Vagina (tissue), 2 donors: Measurements from ENCODE around the gene OR52A5.

ENCODE experiments used
- POLR2AphosphoS5 ChIP-seq, 2 donors: sonication (generic); formaldehyde crosslinking; IDR thresholded peaks; one replicate each; pipeline ENCODE4 v1.9.0; 2017; ENCODE audit warnings: antibody characterized with exemption in 2 of 2, mild to moderate bottlenecking in 2 of 2, low read depth in 1 of 2; ENCODE audit not compliant: insufficient read depth in 1 of 2
- TF ChIP-seq, protein P1 (sequence below), 3 experiments: fragments of 450-650 bp in 2 of 3; fragments of 200-600 bp in 1 of 3; sonication (generic) in 1 of 3; IDR thresholded peaks; one replicate each; pipeline ENCODE4 v1.5.1; 2017 to 2019; ENCODE audit warnings: antibody characterized with exemption in 3 of 3, mild to moderate bottlenecking in 2 of 3, moderate library complexity in 2 of 3

DNA sequence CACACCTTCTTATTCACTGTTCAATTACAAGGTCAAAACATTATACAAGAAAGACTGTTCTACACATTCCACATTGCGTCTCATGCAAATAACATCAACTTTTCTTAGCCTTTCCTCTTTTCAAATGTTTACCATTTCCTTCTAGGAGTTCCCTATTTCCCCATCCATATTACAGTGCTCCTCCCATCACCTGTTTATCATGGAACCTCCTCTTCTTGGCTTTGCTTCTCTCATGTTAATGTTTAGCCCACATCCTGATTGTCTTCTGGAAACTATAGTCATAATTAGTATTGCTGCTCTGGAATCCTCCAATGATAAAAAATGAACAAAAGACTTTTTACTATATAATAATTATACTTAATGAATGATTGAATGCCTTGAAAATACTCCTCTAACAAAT lies 47.5 kb downstream of the OR52A5 start:
- TF ChIP-seq, protein P1, sequence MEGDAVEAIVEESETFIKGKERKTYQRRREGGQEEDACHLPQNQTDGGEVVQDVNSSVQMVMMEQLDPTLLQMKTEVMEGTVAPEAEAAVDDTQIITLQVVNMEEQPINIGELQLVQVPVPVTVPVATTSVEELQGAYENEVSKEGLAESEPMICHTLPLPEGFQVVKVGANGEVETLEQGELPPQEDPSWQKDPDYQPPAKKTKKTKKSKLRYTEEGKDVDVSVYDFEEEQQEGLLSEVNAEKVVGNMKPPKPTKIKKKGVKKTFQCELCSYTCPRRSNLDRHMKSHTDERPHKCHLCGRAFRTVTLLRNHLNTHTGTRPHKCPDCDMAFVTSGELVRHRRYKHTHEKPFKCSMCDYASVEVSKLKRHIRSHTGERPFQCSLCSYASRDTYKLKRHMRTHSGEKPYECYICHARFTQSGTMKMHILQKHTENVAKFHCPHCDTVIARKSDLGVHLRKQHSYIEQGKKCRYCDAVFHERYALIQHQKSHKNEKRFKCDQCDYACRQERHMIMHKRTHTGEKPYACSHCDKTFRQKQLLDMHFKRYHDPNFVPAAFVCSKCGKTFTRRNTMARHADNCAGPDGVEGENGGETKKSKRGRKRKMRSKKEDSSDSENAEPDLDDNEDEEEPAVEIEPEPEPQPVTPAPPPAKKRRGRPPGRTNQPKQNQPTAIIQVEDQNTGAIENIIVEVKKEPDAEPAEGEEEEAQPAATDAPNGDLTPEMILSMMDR (IDR thresholded peaks at IDR 0.05): no peak
- TF ChIP-seq POLR2AphosphoS5 (IDR thresholded peaks at IDR 0.05; ENCODE audit: insufficient read depth in 1 of 2, low read depth in 1 of 2): no peak
